Activated CD4-positive, alpha-beta T cell treated with anti-CD3 and anti-CD28 coated beads for 48 hours (primary cell): ENCODE results near the gene AKT1.

Source experiments
- DNase-seq: peaks from one replicate; pipeline ENCODE4 v3.0.0-alpha.2; 2020

AKT1 gene

DNA sequence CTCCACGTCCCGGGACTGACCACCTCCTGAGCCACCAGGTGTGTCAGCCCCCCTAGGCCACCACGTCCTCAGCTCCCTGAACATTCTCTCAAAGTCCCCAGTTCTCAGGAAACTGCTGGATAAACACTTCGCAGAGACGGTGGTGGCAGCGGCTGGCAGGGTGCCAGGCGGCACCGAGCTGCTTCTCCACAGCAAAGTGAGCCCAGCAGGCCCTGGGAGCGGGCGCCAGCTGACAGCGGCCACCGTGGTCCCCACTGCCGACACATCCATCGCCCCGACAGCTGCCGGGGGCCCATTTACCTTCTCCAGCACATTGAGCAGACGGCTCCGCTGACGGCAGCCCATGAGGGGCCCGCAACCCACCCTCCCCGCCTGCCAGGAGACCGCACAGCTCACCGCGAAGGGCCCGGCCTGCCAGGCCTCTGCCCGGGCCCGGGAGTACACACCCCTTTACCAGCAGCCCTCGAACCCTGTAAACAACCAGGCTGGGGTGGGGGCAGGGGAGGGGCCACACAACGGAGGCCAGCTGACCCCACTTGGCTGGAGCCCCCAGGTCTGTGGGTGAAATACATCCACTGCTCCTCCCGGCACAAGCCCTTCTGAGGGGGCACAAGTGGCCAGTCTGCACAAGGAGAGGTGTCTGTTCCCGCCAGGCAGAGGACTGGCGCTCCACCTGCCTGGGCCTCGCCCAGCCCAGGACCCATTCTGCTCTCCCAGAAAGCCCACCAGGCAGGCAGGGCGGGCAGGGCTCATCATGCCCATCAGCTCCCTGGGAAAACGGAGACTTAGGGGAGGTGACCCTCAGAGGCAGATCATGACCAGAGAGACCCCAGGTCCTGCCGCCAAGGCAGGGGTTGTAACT is 10.5 kb downstream of the AKT1 start:
- no peak for DNase-seq

DNA sequence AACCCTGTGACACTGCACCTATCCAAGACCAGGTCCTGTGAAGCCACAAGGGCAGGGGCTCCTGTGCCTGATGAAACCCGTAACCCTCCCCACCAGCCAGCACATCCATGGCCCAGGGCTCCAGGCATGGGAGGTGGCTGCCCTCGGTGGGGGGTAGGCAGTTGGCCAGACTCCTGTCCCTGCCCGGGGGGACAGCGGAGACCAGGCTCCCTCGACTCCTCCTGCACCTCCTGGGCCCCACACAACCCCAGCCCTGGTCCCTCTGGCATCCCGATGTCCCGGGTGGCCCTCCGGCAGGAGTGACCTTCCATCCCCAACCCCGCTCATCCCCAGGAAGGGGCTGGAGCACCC is 11.4 kb downstream of the AKT1 start:
- DNase-seq: no peak

GRCh38 chr14:104783484-104784217 is 11.9 kb downstream of the AKT1 start:
- no peak for DNase-seq

DNA sequence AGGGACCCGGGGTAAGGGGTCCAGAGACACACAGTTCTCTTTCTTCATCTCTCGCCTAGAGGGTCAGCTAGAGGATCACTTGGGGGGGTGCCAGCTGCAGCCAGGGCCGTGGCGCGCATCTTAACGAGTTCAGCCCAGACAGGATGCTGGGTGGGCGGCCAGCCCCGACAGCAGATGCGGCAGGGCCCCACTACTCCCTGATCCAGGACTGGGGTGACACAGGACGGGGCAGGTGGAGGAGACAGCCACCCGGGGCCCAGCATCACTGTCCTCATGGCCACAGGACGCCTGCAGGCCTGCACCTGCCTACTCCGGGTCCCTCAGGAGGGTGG is 12.8 kb downstream of the AKT1 start:
- no peak for DNase-seq

DNA sequence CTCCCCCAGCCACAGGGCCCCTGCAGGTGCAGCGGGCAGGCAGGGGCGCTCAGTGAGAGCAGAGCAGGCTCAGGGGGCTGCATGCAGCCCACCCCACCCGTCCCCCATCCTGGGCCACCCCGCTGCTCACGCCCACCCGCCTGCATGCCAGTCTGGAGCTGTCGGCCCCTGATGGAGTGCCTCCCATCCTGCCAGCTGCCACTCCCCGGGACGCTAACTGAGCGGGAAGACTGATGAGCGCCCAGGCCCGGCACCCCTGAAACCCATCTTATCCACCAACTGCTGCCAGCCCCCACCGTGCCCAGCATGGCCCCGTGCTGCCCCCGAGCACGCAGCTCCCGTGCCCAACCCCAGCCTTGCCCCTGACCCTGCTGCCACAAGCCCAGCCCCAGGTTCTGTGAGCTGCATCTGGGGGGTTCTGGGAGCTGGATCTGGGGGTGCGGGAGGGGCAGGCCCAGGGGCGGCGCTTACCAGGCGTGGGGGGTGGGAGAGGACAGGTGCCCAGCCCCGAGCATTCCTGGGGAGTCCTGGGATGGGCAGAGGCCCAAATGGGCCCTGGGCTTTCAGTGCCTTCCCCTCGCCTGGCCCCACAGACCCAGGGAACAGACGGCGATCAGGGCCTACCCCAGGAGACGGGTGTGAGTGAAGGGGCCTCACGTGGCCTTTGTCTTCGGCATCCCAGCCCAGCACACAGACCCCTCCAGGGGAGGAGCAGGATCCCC is 13.3 kb downstream of the AKT1 start:
- DNase-seq: no peak

GRCh38 chr14:104781271-104782077 is 14.1 kb downstream of the AKT1 start:
- no peak for DNase-seq

GRCh38 chr14:104780513-104781030 is 15.0 kb downstream of the AKT1 start:
- no peak for DNase-seq

DNA sequence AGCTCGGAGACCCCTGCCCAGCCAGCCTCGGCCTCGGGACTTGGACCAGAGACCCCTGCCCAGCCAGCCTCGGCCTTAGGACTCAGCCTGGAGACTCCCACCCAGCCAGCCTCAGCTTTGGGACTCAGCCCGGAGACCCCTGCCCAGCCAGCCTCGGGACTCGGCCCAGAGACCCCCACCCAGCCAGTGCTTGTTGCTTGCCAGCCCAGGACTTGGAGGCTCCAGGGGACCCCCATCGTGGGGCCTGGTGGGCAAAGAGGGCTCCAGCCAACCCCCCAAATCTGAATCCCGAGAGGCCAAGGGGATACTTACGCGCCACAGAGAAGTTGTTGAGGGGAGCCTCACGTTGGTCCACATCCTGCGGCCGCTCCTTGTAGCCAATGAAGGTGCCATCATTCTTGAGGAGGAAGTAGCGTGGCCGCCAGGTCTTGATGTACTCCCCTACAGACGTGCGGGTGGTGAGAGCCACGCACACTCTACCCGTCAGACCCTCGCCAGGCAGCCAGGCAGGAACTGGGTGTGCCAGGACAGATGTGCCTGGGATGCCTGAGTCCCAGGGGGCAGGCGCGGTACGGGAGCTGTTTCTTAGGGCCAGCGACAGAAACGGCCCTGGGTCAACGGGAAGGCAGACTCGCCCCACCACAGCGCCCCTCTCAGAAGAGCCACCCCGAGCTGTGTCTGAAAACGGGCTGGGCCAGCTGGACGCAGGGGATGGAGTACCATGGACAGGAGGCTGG is 15.6 kb downstream of the AKT1 start:
- DNase-seq: no peak

DNA sequence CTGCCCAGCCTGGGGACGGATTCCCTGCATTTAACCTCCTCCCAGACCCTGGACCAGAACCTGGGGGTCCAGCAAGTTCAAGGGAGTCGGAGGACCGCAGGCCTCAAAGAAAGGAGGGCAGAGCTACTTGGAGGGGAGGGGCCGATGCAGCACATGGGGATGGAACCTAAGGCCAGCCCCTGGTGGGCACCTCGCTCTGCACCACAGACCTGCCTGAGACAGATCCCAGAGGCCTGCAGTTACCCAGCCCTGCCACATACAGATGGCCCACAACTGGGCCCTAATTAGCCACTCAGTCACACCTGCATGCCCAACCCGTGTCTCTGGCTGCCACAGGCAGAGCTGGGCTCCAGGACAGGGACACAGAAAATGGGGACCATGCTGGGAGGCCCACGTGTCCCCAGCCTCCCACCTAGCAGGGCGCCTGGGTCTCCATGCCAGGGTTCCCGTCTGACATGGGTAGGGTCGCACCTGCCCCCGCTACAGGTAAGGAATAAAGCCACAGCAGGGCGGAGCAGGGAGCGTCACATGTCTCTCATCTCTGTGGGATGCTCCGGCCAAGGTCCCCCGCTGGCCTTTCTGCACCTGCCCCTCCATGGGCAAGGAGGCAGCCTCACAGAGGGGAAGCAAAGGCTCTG is 16.7 kb downstream of the AKT1 start:
- DNase-seq: no peak

GRCh38 chr14:104777808-104778249 is 17.7 kb downstream of the AKT1 start:
- no peak for DNase-seq

DNA sequence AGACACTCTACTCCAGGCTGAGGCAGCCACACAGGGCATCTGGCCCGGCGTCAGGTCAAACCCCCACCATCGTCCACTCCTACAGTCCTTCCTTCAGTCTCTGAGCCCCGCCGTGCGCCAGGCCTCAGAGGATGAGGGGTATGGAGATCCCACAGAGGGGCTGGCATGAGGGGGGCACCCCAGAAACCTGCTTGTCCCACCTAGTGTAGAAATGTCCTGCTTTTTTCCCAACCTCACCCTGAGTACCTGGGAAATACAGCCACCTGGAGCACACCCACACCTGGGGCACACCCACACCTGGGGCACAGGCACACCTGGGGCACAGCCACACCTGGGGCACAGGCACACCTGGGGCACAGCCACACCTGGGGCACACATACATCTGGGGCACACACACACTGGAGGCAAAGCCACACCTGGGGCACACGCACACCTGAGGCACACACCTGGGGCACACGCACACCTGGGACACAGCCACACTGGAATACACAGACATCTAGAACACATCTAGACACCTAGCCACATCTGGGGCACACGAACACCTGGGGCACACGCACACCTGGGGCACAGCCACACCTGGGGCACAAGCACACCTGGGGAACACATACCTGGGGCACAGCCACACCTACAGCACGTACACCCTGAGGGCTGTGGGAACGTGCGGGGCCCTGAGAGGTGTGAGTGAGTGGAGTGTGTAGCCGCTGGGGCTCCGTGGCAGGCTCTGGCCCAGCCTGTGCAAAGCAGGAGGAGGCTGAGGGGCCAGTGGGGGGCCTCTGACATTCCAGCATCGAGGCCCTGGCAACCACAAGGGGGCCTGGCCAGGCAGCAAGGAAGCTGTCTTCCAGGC is 18.4 kb downstream of the AKT1 start:
- DNase-seq: no peak

DNA sequence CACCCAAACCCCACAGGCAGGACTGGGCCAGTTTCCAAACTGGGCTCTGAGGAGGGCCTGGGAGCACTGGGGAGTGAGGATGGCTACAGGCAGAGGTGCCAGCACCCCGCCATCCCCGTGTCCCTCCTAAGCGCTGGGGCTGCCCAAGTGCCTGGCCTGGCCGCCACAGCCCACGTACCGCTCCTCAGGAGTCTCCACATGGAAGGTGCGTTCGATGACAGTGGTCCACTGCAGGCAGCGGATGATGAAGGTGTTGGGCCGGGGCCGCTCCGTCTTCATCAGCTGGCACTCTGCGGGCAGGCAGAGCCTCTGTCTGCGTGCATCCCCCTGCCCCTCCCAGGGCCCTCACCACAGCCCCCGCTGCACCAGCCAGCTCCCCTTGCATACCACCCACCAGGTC is 19.1 kb downstream of the AKT1 start:
- no peak for DNase-seq

DNA sequence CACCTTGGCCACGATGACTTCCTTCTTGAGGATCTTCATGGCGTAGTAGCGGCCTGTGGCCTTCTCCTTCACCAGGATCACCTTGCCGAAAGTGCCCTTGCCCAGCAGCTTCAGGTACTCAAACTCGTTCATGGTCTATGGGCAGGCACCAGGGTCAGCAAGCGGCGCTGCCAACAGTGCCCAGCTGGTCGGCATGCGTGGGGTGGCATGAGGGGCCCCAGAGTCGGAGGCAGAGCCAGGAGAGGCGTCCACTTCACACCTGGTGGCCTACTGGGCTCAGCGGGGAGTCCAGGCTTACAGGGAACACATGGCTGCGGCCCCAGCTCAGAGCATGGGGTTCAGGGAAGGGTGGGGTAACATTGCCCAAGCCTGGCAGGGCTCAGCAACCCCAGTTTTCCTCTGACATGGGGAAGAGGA is 20.5 kb downstream of the AKT1 start:
- no peak for DNase-seq

DNA sequence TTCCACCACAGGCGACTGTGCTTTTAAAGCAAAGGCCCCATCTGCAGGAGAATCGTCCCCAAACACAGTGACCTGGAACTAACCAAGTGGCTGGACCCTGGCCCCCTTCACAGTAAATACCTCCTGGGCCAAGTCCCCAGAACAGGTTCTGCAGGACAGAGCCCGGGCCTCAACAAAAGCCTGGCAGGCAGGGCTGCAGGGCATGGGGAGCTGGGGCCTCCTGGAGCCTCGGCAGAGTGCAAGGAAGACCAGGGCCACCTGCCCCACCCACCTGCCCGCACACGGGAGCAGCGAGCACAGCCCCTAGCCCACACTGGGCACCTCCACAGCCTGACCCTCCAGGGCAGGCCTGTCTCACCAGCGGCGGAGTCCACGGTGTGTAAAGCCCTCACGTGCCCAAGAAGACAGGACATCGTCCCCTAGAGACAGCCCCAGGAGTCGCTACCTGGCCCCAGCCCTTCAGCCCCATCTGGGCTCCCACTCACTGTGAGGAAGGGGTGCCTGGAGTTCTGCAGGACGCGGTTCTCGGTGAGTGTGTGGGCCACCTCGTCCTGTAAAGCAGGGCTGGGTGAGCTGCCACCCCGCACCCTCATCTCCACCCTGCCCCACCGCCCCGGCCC is 21.0 kb downstream of the AKT1 start:
- no peak for DNase-seq

DNA sequence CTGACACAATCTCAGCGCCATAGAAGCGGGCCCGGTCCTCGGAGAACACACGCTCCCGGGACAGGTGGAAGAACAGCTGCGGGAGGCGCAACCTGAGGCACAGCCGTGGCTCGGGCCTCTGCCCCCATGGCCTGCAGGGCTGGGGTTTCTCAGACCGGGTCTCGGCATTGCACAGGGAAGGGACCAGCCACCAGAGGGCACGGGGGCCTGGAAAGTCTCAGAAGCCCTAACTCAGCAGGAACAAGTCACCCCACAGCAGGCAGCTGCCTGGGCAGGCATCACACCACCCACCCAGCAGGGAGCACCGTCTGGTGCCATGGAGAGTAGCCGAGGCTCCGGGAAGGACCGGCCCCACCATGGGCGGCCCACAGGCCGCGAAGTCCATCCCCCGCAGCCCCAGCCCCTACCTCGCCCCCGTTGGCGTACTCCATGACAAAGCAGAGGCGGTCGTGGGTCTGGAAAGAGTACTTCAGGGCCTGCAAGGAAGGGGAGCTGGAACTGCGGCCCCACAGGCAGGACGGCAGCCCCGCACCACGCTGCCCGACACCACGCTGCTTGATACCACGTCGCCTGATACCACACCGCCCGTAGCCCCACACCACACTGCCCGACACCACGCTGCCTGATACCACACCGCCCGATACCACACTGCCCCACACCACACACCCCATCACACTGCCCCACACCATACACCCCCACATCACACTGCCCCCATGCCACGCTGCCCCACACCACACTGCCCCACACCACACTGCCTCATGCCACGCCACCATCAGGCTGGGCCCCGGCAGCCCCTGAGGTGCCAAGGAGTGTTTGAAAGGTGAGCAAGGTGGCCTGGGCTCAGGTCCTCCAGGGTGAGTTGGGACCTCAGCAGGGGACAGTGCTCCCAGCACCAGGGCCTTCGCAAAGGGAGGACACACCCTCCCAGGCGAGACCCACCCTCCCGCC is 21.8 kb downstream of the AKT1 start:
- DNase-seq: no peak

DNA sequence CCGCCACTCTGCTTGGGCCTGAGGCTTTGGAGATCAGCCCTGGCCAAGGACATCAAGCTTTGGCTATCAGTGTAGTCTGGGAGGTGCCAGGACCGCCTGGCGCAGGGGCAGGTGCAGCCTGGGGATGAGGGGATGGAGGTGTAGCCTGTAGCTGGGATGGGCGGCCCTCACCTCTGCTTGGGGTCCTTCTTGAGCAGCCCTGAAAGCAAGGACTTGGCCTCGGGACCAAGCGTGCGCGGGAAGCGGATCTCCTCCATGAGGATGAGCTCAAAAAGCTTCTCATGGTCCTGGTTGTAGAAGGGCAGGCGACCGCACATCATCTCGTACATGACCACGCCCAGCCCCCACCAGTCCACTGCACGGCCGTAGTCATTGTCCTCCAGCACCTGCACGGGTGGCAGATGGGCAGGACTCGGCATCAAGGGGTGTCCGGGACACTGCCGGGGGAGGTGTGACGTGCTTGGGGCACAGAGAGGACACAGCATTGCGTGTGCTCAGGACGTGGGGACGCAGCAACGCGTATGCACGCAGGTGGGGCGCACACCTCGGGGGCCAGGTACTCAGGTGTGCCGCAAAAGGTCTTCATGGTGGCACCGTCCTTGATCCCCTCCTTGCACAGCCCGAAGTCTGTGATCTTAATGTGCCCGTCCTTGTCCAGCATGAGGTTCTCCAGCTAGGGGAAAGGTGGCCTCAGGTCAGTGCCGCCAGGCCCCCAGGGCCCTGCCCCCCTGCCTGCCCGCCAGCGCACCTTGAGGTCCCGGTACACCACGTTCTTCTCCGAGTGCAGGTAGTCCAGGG is 22.6 kb downstream of the AKT1 start:
- no peak for DNase-seq

DNA sequence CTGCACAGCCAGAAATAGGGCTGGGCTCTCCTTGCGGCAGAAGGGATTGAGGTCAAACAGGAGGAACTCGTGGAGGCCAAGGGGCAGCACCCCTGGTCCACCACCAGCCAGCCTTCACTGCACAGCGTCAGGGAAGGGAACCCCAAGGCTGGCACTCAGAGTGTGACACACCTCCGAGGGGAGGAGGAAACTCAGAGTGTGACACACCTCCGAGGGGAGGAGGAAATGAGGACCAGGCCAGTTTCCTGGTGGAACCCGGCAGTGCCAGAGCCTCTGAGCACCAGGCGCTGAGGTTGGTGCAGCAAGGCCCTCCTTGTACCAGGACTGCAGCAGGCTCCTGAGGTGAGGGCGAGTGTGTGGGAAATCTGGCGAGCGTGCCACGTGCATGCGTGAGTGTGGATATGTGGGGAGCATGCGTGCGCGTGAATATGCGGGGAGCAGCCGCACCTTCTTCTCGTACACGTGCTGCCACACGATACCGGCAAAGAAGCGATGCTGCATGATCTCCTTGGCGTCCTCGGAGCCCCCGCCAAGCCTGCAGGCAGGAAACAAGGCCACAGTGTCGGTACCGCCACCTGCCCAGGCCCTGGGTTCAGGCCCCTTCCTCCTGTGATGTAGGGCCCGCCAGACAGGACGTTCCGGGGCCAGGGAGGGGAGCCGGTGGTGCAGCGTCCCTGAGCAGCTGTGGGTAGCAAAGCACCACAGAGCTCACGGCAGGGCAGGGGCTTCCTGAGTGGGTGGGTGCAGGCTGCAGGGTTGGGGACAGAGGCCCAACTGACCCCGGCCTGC is 23.4 kb downstream of the AKT1 start:
- no peak for DNase-seq
